Measurements from ENCODE around the gene SNAPC4. TPM values are rescaled to one million over a fixed set of nuclear protein-coding genes. Genes with fewer than 3 reads are reported as not detected.

SNAPC4 gene
- total and polyA plus RNA-seq, 2 donors (not counting 1 experiment from before 2014, with no cell fraction given) = 1.8 to 3.8 TPM

GRCh38 chr9:136433849-136434579 is 34.0 kb upstream of the SNAPC4 start:
- Histone ChIP-seq H3K27ac (ENCODE audit: insufficient read depth, low read length) (no peak overlapping the region), H3K79me2 (ENCODE audit: control insufficient read depth, insufficient read depth, low read length) (peaks cover 41% of the 10 kb centered on the region), H3K36me3 (ENCODE audit: control insufficient read depth, insufficient read depth, low read length) (peaks cover 25% of the 10 kb centered on the region), H3K4me3 (replicated peaks in 1 of 4; ENCODE audit: control extremely low read depth in 1 of 4, insufficient read depth in 1 of 4, low read depth in 3 of 4, low read length in 4 of 4) (no peak overlapping the region), H3K9me3 (ENCODE audit: control insufficient read depth, insufficient read depth, low read depth, low read length) (no peaks in the 10 kb centered on the region), H3K27me3 (ENCODE audit: control insufficient read depth, insufficient read depth, low read length) (no peaks in the 10 kb centered on the region), H4K20me1 (ENCODE audit: control insufficient read depth, extremely low read depth, insufficient read depth, low read length) (no peaks in the 10 kb centered on the region), H3K4me1 (ENCODE audit: control insufficient read depth, extremely low read depth, insufficient read depth, low read length) (peaks cover 8% of the 10 kb centered on the region), H3K9ac (ENCODE audit: insufficient read depth, low read length) (no peak overlapping the region), H3K4me2 (ENCODE audit: extremely low read depth, insufficient read depth, low read length) (no peak overlapping the region), H2AFZ (ENCODE audit: low read length) (no peak overlapping the region)
- TF ChIP-seq CTCF (conservative IDR thresholded peaks at IDR 0.05 in 1 of 2, IDR thresholded peaks at IDR 0.05 in 1 of 2; ENCODE audit: low read depth in 1 of 2, low read length in 2 of 2) (no peak), EZH2 (IDR thresholded peaks at IDR 0.05; ENCODE audit: low read length, missing control alignments) (no peak)
- DNase-seq (ENCODE audit: low read depth in 2 of 2) = no peak

- Histone ChIP-seq H3K79me2 (ENCODE audit: control insufficient read depth, insufficient read depth, low read length) (peaks cover 33% of the 10 kb centered on the region), H3K9me3 (ENCODE audit: control insufficient read depth, insufficient read depth, low read depth, low read length) (no peaks in the 10 kb centered on the region), H3K27me3 (ENCODE audit: control insufficient read depth, insufficient read depth, low read length) (no peaks in the 10 kb centered on the region), H3K9ac (ENCODE audit: insufficient read depth, low read length) (no peak overlapping the region), H2AFZ (ENCODE audit: low read length) (no peak overlapping the region), H3K4me2 (ENCODE audit: extremely low read depth, insufficient read depth, low read length) (no peak overlapping the region), H3K4me3 (replicated peaks in 1 of 4; ENCODE audit: control extremely low read depth in 1 of 4, insufficient read depth in 1 of 4, low read depth in 3 of 4, low read length in 4 of 4) (no peak overlapping the region), H3K4me1 (ENCODE audit: control insufficient read depth, extremely low read depth, insufficient read depth, low read length) (peaks cover 8% of the 10 kb centered on the region), H3K27ac (ENCODE audit: insufficient read depth, low read length) (no peak overlapping the region), H4K20me1 (ENCODE audit: control insufficient read depth, extremely low read depth, insufficient read depth, low read length) (no peaks in the 10 kb centered on the region), H3K36me3 (ENCODE audit: control insufficient read depth, insufficient read depth, low read length) (peaks cover 28% of the 10 kb centered on the region)
- DNase-seq (ENCODE audit: low read depth in 2 of 2) = no peak
- no peak for TF ChIP-seq EZH2 (IDR thresholded peaks at IDR 0.05; ENCODE audit: low read length, missing control alignments)
- TF ChIP-seq CTCF (conservative IDR thresholded peaks at IDR 0.05 in 1 of 2, IDR thresholded peaks at IDR 0.05 in 1 of 2; ENCODE audit: low read depth in 1 of 2, low read length in 2 of 2) = no peak
These were observed 33.2 kb upstream of the SNAPC4 start for GRCh38 chr9:136433043-136433715.

GRCh38 chr9:136432591-136432990 is 32.6 kb upstream of the SNAPC4 start:
- TF ChIP-seq EZH2 (IDR thresholded peaks at IDR 0.05; ENCODE audit: low read length, missing control alignments) (no peak), CTCF (conservative IDR thresholded peaks at IDR 0.05 in 1 of 2, IDR thresholded peaks at IDR 0.05 in 1 of 2; ENCODE audit: low read depth in 1 of 2, low read length in 2 of 2) (no peak)
- Histone ChIP-seq H4K20me1 (ENCODE audit: control insufficient read depth, extremely low read depth, insufficient read depth, low read length) (no peaks in the 10 kb centered on the region), H3K4me3 (replicated peaks in 1 of 4; ENCODE audit: control extremely low read depth in 1 of 4, insufficient read depth in 1 of 4, low read depth in 3 of 4, low read length in 4 of 4) (no peak overlapping the region), H3K36me3 (ENCODE audit: control insufficient read depth, insufficient read depth, low read length) (peaks cover 28% of the 10 kb centered on the region), H3K4me1 (ENCODE audit: control insufficient read depth, extremely low read depth, insufficient read depth, low read length) (peaks cover 5% of the 10 kb centered on the region), H3K79me2 (ENCODE audit: control insufficient read depth, insufficient read depth, low read length) (peaks cover 27% of the 10 kb centered on the region), H3K27me3 (ENCODE audit: control insufficient read depth, insufficient read depth, low read length) (no peaks in the 10 kb centered on the region), H3K4me2 (ENCODE audit: extremely low read depth, insufficient read depth, low read length) (no peak overlapping the region), H3K9ac (ENCODE audit: insufficient read depth, low read length) (no peak overlapping the region), H3K27ac (ENCODE audit: insufficient read depth, low read length) (no peak overlapping the region), H3K9me3 (ENCODE audit: control insufficient read depth, insufficient read depth, low read depth, low read length) (no peaks in the 10 kb centered on the region), H2AFZ (ENCODE audit: low read length) (no peak overlapping the region)
- no peak for DNase-seq (ENCODE audit: low read depth in 2 of 2)
